Adipose tissue (tissue), 3 donors: ENCODE results near the gene OR5H15. TPM values are rescaled to one million over a fixed set of nuclear protein-coding genes. Genes with fewer than 3 reads are reported as not detected.

Experiments
- H3K27ac ChIP-seq: one replicate; pipeline ENCODE4 v1.5.1; 2013; ENCODE audit warnings: low read depth, low read length
- WGBS, 3 donors: extraction: QIAGEN DNeasy Blood & Tissue Kit; methylation state at CpG; one replicate each; pipeline ENCODE4 v1.1.7; 2013; 5-methylcytosine and 5-hydroxymethylcytosine counted together
- polyA plus RNA-seq, 3 donors: library from polyadenylated mRNA; stranded (reverse); fragments of 200-250 nt; gene quantifications; one replicate each; pipeline ENCODE4 v1.2.3, GENCODE V29; 2013
- donor health status: healthy with polysubstance abuse.
- donor health status: Bipolar disorder and iron deficiency.
- donor health status: healthy.

The OR5H15 gene
- polyA plus RNA-seq, 3 donors: not detected

DNA sequence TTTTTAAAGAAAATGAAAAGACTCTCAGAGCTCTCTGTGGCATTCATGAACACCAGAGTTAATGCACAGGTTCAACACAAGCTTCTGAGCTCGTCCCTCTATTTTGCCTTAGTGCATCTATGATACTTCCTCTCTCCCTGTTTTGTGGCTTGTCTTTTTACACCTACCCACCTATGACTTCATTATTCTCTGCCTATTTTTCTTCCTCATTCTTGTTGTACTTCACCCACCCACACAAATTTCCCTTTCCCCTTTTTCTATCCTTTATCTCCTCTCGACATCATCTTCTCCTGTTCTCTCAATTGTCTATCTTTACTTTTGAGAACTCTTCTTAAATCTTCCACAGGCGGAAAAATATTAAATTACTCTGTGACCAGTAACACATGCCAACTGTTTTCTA lies 48.6 kb downstream of the OR5H15 start:
- H3K27ac ChIP-seq: no peak overlapping the region
- 55 to 64% (median 57%) methylated on average over 3 of the region's 3 CpGs for WGBS, 3 donors

Other genes with a start within 250 kb of the OR5H15 start
- gene RIOX2, start 194.3 kb upstream of the OR5H15 start, polyA plus RNA-seq: 10 to 100 TPM; 13.1 to 21.5 (median 20.3) TPM
- not detected for gene GABRR3, start 131.4 kb upstream of the OR5H15 start, polyA plus RNA-seq
- gene OR5AC2, start 79.5 kb upstream of the OR5H15 start, polyA plus RNA-seq: not detected
- not detected for gene OR5H1, start 36.0 kb upstream of the OR5H15 start, polyA plus RNA-seq
- gene OR5H14, start 19.2 kb upstream of the OR5H15 start, polyA plus RNA-seq: not detected
- not detected for gene OR5H6, start 97.5 kb downstream of the OR5H15 start, polyA plus RNA-seq
- not detected for gene OR5H2, start 115.8 kb downstream of the OR5H15 start, polyA plus RNA-seq
- not detected for gene OR5K4, start 187.2 kb downstream of the OR5H15 start, polyA plus RNA-seq
- not detected for gene OR5K3, start 224.0 kb downstream of the OR5H15 start, polyA plus RNA-seq